NOMO-1 treated with DMSO at 0.1 percent for 48 hours (cell line): ENCODE results near the gene CMPK2.

Source experiments
- DNase-seq: peaks from one replicate; lab custom pipeline; 2025; ENCODE audit not compliant: unreplicated experiment; lab: John Stamatoyannopoulos, UW

The CMPK2 gene

DNA sequence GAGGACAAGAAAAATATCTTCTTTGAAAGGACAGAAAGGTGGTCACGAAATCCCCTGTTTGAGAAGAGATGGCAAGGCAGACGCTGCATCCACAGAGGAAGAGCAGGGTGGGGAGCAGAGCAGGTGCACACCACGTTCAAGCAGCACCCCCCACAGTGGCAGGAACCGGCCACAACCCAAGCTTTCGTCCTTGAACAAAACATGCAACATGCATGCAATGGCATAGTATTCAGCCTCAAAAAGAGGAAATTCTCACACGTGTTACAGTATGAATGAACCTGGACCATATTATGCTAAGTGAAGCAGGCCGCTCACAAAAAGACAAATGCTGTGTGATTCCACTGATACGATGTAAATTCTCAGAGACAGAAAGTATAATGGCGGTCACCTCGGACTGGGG is 51.4 kb downstream of the CMPK2 start:
- DNase-seq: no peak

DNA sequence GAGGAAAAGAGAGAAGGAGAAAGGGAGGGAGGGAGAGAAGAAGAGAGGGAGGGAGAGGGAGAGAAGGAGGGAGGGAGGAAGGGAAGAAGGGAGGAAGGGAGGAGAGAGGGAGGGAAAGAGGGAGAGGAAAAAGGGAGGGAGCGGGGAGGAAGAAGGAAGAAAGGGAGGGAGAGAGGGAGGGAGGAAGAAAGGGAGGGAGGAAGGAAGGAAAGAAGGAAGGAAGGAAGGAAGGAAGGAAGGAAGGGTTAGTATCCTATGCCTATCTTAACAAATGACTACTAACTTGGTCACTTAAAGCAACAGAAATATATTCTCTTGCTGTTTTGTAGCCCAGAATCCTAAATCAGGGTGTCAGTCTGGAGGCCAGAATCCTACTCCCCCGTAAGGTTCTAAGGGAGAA is 52.1 kb downstream of the CMPK2 start:
- no peak for DNase-seq

DNA sequence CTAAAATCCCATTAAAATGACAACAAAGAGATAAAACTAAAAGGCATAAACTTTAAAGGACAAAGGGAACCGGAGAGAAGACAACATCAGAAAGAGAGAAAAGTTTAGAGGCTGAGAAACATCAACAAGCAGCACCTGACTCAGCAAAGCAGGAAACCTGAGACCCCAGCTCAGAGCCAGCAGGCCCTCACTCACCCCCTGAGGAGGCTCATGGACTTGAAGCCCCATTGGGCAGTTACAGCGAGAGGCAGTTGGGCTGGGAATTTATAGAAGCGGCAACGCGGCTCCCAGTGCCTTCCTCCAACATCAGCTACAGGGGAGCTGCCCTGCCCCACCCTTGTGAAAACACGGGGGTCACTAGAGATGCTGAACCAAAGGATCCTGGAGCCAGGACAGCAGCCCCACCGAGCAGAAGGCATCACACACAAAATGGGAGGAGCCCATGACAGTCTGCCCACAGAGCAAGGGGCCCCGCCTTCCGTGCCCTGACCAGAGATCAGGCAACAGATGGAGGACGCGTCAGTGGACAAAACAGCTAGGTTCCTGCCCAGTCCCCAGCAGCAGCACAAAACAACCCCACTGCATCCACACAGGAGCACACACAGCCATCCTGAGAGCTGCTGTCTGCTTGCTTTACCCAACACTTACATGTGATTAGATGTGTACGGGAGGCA is 52.7 kb downstream of the CMPK2 start:
- no peak for DNase-seq

DNA sequence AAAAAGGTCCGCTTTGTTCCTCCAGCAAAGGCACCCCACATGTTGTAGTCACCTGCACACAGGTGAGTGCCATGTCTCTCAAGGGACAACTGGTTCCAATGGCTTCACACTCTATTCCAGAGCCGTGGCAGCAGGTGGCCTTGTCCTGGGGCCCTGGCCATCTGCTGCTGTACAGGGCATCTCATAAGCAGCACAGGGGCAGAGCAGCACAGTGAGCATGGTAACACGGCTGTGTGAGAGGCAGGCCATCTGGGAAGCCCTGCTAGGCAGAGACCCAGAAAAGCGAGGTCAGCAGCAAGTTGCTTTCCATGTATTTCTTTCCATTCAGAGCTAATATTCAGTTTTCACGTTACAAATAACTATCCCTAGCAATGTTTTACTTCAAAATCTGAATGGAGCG is 54.7 kb downstream of the CMPK2 start:
- no peak for DNase-seq

DNA sequence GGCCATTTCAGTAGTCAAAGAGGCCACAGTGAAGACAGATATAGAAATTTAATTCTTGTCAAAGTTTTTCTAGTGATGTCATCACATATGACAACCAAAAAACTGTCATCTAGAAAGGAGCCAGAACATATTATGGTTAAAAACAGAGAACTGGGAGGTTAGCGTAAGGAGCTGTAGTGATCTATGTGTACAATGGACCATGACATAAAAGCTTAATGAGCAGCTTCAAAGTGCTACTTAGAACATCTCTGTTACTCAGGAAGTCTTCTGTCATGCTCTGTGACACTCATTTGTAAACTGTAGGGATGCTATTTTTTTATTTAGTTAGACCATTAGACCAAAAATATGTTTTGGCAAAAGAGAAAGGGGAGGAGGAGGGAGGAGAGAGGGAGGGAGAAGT is 57.3 kb downstream of the CMPK2 start:
- no peak for DNase-seq

DNA sequence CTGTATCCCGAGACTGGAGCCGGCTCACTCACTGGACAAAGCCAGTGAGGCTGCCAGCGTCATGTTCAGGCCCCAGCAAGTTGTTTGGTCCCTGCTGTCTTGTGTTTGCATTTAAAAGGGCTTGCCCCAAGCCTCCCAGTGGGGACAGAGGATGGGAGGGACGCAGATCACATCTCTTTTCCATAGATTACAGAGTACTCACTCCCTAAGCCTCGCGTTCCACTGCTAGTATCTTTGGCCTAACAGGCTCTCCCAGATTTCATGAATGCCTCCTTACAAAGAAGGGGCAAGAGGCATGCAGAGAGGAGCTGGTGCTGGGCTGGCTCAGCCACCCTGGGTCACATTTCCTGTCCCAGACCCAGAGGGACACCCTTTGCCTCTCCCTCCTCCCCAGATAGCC is 59.1 kb downstream of the CMPK2 start:
- no peak for DNase-seq

DNA sequence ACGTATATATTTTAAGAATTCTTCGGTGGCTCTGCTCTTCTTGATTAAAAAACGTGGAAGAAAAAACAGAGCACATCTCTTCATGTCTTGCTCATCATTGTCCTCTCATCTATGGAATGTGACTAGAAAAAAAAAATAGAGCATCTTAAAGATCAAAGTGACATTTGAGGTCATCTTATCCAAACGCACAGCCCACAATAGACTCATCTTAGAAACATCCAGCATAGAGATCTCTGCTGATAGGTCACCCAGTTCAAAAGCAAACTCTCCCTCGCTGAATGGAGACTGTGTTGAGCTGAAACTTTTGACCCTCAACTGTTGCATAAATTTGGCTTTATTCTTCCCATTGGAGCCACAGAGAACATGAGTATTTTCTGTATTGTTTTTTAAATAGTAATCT is 65.2 kb downstream of the CMPK2 start:
- no peak for DNase-seq
